ENCODE measurements around the gene IFT25.

IFT25 gene

GRCh38 chr1:53967409-53968124, 22.1 kb upstream of the IFT25 start:
- Histone ChIP-seq H3K9ac (no peak overlapping the region), H3K4me2 (ENCODE audit: low read length) (no peak overlapping the region), H3K36me3 (ENCODE audit: control insufficient read depth, insufficient read depth, low read length) (no peaks in the 10 kb centered on the region), H3K4me1 (no peaks in the 10 kb centered on the region), H3K4me3 (ENCODE audit: low read depth, low read length) (no peak overlapping the region), H3K27ac (no peak overlapping the region), H3K9me3 (ENCODE audit: control insufficient read depth, low read length) (no peaks in the 10 kb centered on the region), H2AFZ (no peak overlapping the region), H3K79me2 (no peaks in the 10 kb centered on the region), H3K27me3 (ENCODE audit: control insufficient read depth, insufficient read depth, low read length) (no peaks in the 10 kb centered on the region)
- TF ChIP-seq, protein P1, sequence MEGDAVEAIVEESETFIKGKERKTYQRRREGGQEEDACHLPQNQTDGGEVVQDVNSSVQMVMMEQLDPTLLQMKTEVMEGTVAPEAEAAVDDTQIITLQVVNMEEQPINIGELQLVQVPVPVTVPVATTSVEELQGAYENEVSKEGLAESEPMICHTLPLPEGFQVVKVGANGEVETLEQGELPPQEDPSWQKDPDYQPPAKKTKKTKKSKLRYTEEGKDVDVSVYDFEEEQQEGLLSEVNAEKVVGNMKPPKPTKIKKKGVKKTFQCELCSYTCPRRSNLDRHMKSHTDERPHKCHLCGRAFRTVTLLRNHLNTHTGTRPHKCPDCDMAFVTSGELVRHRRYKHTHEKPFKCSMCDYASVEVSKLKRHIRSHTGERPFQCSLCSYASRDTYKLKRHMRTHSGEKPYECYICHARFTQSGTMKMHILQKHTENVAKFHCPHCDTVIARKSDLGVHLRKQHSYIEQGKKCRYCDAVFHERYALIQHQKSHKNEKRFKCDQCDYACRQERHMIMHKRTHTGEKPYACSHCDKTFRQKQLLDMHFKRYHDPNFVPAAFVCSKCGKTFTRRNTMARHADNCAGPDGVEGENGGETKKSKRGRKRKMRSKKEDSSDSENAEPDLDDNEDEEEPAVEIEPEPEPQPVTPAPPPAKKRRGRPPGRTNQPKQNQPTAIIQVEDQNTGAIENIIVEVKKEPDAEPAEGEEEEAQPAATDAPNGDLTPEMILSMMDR (IDR thresholded peaks at IDR 0.05), result no peak

DNA sequence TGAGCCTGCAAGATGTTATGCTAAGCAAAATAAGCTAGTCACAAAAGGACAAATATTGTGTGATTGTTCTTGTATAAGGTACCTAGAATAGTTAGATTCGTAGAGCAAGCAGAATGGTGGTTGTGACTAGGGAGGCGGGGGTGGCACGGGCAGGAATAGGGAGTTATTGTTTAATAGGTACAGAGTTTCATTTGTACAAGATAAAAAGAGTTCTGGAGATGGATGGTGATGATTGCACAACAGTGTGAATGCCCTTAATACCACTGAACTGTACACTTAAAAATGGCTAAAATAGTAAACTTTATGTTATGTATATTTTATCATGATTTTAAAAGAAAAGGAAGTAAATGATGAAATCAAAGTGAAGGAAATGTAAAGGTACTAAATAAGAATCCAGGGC, 21.3 kb upstream of the IFT25 start:
- Histone ChIP-seq H3K4me2 (ENCODE audit: low read length) (no peak overlapping the region), H3K36me3 (ENCODE audit: control insufficient read depth, insufficient read depth, low read length) (no peaks in the 10 kb centered on the region)

GRCh38 chr1:53964109-53964508, 18.6 kb upstream of the IFT25 start:
- Histone ChIP-seq H3K4me3 (ENCODE audit: low read depth, low read length) (no peak overlapping the region), H3K4me2 (ENCODE audit: low read length) (no peak overlapping the region), H3K9ac (no peak overlapping the region), H3K27ac (no peak overlapping the region), H3K79me2 (no peaks in the 10 kb centered on the region), H2AFZ (no peak overlapping the region), H3K4me1 (no peaks in the 10 kb centered on the region), H3K27me3 (ENCODE audit: control insufficient read depth, insufficient read depth, low read length) (no peaks in the 10 kb centered on the region), H3K9me3 (ENCODE audit: control insufficient read depth, low read length) (no peaks in the 10 kb centered on the region), H3K36me3 (ENCODE audit: control insufficient read depth, insufficient read depth, low read length) (no peaks in the 10 kb centered on the region)
- TF ChIP-seq, protein P1 (IDR thresholded peaks at IDR 0.05), result no peak

More for the DNA sequence above, 21.3 kb upstream of the IFT25 start:
- Histone ChIP-seq H3K4me3 (ENCODE audit: low read depth, low read length) (no peak overlapping the region), H3K9me3 (ENCODE audit: control insufficient read depth, low read length) (no peaks in the 10 kb centered on the region), H3K4me1 (no peaks in the 10 kb centered on the region), H3K79me2 (no peaks in the 10 kb centered on the region), H3K27me3 (ENCODE audit: control insufficient read depth, insufficient read depth, low read length) (no peaks in the 10 kb centered on the region), H2AFZ (no peak overlapping the region), H3K27ac (no peak overlapping the region), H3K9ac (no peak overlapping the region)
- TF ChIP-seq, protein P1 (IDR thresholded peaks at IDR 0.05), result no peak

DNA sequence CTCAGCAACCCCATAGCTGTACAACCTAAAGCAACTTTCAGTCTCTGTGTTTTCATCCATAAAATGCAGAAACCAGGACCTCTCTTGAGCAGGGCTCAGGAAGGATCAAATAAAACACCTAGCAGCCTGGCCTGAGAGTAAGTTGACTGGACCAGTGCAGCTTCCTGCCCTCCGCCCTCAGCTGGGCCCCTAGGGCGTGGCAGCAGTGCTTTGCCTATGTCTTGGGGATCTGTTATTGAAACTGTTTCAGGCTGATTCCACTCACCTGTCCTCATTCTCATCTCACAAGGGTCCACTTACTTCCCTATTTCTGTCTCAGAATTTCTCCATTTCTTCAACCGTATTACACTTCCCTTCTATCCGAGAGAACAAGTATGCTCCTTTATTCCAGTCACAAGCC, 18.0 kb upstream of the IFT25 start:
- H3K36me3 ChIP-seq (ENCODE audit: control insufficient read depth, insufficient read depth, low read length), result no peaks in the 10 kb centered on the region
- no peak overlapping the region for H3K4me3 ChIP-seq (ENCODE audit: low read depth, low read length)
- no peaks in the 10 kb centered on the region for H3K4me1 ChIP-seq
- H3K27me3 ChIP-seq (ENCODE audit: control insufficient read depth, insufficient read depth, low read length), result no peaks in the 10 kb centered on the region
- H3K79me2 ChIP-seq, result no peaks in the 10 kb centered on the region
- no peak overlapping the region for H2AFZ ChIP-seq
- no peak overlapping the region for H3K27ac ChIP-seq
- no peaks in the 10 kb centered on the region for H3K9me3 ChIP-seq (ENCODE audit: control insufficient read depth, low read length)
- H3K4me2 ChIP-seq (ENCODE audit: low read length), result no peak overlapping the region
- no peak overlapping the region for H3K9ac ChIP-seq
- TF ChIP-seq, protein P1 (IDR thresholded peaks at IDR 0.05), result no peak

DNA sequence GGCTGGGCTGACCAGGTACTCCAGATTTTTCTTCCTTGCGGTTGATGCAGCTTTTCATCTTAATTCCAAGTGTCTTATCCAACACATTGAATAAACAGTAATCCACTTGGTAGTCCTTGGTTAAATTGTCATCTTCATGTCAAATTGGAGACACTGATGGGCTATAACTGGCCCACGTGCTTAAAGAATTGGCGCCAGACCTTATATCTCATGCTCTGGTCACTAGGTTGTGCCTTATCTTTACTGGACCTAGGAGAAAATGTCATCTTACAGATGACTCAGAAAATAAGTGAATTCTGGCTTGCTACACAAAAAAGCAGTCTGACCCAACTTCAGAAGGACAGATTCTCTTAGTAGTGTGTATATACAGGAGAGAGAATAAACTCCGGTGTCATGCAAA, 16.9 kb upstream of the IFT25 start:
- H3K4me3 ChIP-seq (ENCODE audit: low read depth, low read length), result no peak overlapping the region
- no peaks in the 10 kb centered on the region for H3K27me3 ChIP-seq (ENCODE audit: control insufficient read depth, insufficient read depth, low read length)
- H3K4me2 ChIP-seq (ENCODE audit: low read length), result no peak overlapping the region
- no peak overlapping the region for H3K27ac ChIP-seq
- TF ChIP-seq, protein P1 (IDR thresholded peaks at IDR 0.05), result no peak
- no peaks in the 10 kb centered on the region for H3K4me1 ChIP-seq
- H3K9ac ChIP-seq, result no peak overlapping the region
- H3K36me3 ChIP-seq (ENCODE audit: control insufficient read depth, insufficient read depth, low read length), result no peaks in the 10 kb centered on the region
- H2AFZ ChIP-seq, result no peak overlapping the region
- H3K79me2 ChIP-seq, result no peaks in the 10 kb centered on the region
- no peaks in the 10 kb centered on the region for H3K9me3 ChIP-seq (ENCODE audit: control insufficient read depth, low read length)
